ENCODE data around the gene FAT4.

FAT4 gene

GRCh38 chr4:125319311-125319710 lies 4.6 kb downstream of the FAT4 start:
- DNase-seq: no peak

- DNase-seq: no peak
Observed at GRCh38 chr4:125321709-125322365, 7.1 kb downstream of the FAT4 start.

GRCh38 chr4:125322366-125322730 lies 7.6 kb downstream of the FAT4 start:
- no peak for DNase-seq

GRCh38 chr4:125323654-125324053 lies 8.9 kb downstream of the FAT4 start:
- no peak for DNase-seq

- no peak for DNase-seq
Observed at GRCh38 chr4:125325733-125326132, 11.0 kb downstream of the FAT4 start.

- DNase-seq: no peak
Observed at GRCh38 chr4:125331116-125331515, 16.4 kb downstream of the FAT4 start.

GRCh38 chr4:125334926-125335325 lies 20.2 kb downstream of the FAT4 start:
- no peak for DNase-seq

GRCh38 chr4:125338814-125339213 lies 24.1 kb downstream of the FAT4 start:
- DNase-seq: no peak

GRCh38 chr4:125344198-125344597 lies 29.4 kb downstream of the FAT4 start:
- no peak for DNase-seq

GRCh38 chr4:125346616-125347015 lies 31.9 kb downstream of the FAT4 start:
- DNase-seq: no peak

- DNase-seq: no peak
Observed at GRCh38 chr4:125350470-125351135, 35.8 kb downstream of the FAT4 start.

- no peak for DNase-seq
Observed at GRCh38 chr4:125352521-125352920, 37.8 kb downstream of the FAT4 start.

- DNase-seq: no peak
Observed at GRCh38 chr4:125353131-125353530, 38.4 kb downstream of the FAT4 start.

- DNase-seq: no peak
Observed at GRCh38 chr4:125355791-125356190, 41.0 kb downstream of the FAT4 start.

GRCh38 chr4:125357675-125358074 lies 42.9 kb downstream of the FAT4 start:
- DNase-seq: no peak

GRCh38 chr4:125358453-125358852 lies 43.7 kb downstream of the FAT4 start:
- no peak for DNase-seq

GRCh38 chr4:125359363-125359762 lies 44.6 kb downstream of the FAT4 start:
- DNase-seq: no peak

GRCh38 chr4:125359960-125360634 lies 45.3 kb downstream of the FAT4 start:
- no peak for DNase-seq

- no peak for DNase-seq
Observed at GRCh38 chr4:125360727-125361126, 46.0 kb downstream of the FAT4 start.
